ENCODE measurements around the gene CFB.

The CFB gene

DNA sequence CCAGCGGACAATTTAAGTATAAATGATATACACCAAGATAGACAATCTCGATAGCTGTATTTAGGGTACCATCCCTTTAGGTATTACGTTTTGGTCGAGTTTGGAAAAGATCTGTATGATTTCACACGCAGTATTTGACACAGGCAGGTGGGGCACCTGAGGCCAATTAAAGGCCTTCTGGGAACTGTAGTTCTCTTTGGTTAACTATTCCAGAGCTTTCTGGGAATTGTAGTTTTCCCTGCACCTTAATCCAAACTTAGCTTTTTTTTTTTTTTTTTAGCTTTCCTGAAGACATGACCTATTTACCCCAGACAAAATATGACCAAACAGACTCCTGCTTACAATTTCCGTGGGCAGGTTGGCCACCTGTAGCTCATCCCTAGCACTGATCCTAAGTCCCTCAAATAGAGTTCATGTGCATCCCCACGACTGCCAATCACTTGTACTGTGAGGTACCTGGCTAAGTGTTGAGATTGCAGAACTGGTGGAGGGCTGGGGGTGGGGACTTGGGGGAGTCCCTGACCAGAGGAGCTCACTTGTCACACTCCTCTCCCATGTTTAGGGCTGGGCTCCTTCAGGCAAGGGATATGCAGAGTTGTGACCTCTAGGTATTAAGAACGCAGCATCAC, 47.4 kb upstream of the CFB start (continued):
- TF ChIP-seq, protein P1, sequence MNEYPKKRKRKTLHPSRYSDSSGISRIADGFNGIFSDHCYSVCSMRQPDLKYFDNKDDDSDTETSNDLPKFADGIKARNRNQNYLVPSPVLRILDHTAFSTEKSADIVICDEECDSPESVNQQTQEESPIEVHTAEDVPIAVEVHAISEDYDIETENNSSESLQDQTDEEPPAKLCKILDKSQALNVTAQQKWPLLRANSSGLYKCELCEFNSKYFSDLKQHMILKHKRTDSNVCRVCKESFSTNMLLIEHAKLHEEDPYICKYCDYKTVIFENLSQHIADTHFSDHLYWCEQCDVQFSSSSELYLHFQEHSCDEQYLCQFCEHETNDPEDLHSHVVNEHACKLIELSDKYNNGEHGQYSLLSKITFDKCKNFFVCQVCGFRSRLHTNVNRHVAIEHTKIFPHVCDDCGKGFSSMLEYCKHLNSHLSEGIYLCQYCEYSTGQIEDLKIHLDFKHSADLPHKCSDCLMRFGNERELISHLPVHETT (tag by site-specific recombination; IDR thresholded peaks at IDR 0.05), result peak; percentile 11; the same call in 1 of the 2 replicates
- no peak for TF ChIP-seq ZNF266 (tag by site-specific recombination; IDR thresholded peaks at IDR 0.05; ENCODE audit: low read depth)
- TF ChIP-seq, protein P2, sequence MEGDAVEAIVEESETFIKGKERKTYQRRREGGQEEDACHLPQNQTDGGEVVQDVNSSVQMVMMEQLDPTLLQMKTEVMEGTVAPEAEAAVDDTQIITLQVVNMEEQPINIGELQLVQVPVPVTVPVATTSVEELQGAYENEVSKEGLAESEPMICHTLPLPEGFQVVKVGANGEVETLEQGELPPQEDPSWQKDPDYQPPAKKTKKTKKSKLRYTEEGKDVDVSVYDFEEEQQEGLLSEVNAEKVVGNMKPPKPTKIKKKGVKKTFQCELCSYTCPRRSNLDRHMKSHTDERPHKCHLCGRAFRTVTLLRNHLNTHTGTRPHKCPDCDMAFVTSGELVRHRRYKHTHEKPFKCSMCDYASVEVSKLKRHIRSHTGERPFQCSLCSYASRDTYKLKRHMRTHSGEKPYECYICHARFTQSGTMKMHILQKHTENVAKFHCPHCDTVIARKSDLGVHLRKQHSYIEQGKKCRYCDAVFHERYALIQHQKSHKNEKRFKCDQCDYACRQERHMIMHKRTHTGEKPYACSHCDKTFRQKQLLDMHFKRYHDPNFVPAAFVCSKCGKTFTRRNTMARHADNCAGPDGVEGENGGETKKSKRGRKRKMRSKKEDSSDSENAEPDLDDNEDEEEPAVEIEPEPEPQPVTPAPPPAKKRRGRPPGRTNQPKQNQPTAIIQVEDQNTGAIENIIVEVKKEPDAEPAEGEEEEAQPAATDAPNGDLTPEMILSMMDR (tag by site-specific recombination; IDR thresholded peaks at IDR 0.05), result no peak
- TF ChIP-seq, protein P3, sequence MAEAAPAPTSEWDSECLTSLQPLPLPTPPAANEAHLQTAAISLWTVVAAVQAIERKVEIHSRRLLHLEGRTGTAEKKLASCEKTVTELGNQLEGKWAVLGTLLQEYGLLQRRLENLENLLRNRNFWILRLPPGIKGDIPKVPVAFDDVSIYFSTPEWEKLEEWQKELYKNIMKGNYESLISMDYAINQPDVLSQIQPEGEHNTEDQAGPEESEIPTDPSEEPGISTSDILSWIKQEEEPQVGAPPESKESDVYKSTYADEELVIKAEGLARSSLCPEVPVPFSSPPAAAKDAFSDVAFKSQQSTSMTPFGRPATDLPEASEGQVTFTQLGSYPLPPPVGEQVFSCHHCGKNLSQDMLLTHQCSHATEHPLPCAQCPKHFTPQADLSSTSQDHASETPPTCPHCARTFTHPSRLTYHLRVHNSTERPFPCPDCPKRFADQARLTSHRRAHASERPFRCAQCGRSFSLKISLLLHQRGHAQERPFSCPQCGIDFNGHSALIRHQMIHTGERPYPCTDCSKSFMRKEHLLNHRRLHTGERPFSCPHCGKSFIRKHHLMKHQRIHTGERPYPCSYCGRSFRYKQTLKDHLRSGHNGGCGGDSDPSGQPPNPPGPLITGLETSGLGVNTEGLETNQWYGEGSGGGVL (tag by site-specific recombination; IDR thresholded peaks at IDR 0.05), result no peak
- no peak for TF ChIP-seq ZNF600 (tag by site-specific recombination; IDR thresholded peaks at IDR 0.05)
- TF ChIP-seq ZBTB21 (tag by site-specific recombination; IDR thresholded peaks at IDR 0.05), result no peak
- TF ChIP-seq ZNF202 (tag by site-specific recombination; IDR thresholded peaks at IDR 0.05; ENCODE audit: borderline replicate concordance), result no peak
- peak; percentile 18; the same call in 1 of the 2 replicates for TF ChIP-seq REPIN1 (tag by site-specific recombination; IDR thresholded peaks at IDR 0.05; ENCODE audit: low read depth)
- TF ChIP-seq, protein P4, sequence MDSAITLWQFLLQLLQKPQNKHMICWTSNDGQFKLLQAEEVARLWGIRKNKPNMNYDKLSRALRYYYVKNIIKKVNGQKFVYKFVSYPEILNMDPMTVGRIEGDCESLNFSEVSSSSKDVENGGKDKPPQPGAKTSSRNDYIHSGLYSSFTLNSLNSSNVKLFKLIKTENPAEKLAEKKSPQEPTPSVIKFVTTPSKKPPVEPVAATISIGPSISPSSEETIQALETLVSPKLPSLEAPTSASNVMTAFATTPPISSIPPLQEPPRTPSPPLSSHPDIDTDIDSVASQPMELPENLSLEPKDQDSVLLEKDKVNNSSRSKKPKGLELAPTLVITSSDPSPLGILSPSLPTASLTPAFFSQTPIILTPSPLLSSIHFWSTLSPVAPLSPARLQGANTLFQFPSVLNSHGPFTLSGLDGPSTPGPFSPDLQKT (IDR thresholded peaks at IDR 0.05; ENCODE audit: borderline replicate concordance, low read depth, low read length), result no peak
- TF ChIP-seq, protein P5, sequence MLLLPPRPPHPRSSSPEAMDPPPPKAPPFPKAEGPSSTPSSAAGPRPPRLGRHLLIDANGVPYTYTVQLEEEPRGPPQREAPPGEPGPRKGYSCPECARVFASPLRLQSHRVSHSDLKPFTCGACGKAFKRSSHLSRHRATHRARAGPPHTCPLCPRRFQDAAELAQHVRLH (tag by site-specific recombination; IDR thresholded peaks at IDR 0.05), result no peak
- TF ChIP-seq SP3 (tag by site-specific recombination; IDR thresholded peaks at IDR 0.05), result peak; percentile 76
- peak; percentile 83 for TF ChIP-seq ZNF394 (tag by site-specific recombination; IDR thresholded peaks at IDR 0.05; ENCODE audit: borderline replicate concordance)
- TF ChIP-seq ZFP41 (tag by site-specific recombination; IDR thresholded peaks at IDR 0.05; ENCODE audit: borderline replicate concordance), result no peak
- TF ChIP-seq SP2 (tag by site-specific recombination; IDR thresholded peaks at IDR 0.05), result no peak; the same call in 1 of the 2 replicates
- TF ChIP-seq, protein P6, sequence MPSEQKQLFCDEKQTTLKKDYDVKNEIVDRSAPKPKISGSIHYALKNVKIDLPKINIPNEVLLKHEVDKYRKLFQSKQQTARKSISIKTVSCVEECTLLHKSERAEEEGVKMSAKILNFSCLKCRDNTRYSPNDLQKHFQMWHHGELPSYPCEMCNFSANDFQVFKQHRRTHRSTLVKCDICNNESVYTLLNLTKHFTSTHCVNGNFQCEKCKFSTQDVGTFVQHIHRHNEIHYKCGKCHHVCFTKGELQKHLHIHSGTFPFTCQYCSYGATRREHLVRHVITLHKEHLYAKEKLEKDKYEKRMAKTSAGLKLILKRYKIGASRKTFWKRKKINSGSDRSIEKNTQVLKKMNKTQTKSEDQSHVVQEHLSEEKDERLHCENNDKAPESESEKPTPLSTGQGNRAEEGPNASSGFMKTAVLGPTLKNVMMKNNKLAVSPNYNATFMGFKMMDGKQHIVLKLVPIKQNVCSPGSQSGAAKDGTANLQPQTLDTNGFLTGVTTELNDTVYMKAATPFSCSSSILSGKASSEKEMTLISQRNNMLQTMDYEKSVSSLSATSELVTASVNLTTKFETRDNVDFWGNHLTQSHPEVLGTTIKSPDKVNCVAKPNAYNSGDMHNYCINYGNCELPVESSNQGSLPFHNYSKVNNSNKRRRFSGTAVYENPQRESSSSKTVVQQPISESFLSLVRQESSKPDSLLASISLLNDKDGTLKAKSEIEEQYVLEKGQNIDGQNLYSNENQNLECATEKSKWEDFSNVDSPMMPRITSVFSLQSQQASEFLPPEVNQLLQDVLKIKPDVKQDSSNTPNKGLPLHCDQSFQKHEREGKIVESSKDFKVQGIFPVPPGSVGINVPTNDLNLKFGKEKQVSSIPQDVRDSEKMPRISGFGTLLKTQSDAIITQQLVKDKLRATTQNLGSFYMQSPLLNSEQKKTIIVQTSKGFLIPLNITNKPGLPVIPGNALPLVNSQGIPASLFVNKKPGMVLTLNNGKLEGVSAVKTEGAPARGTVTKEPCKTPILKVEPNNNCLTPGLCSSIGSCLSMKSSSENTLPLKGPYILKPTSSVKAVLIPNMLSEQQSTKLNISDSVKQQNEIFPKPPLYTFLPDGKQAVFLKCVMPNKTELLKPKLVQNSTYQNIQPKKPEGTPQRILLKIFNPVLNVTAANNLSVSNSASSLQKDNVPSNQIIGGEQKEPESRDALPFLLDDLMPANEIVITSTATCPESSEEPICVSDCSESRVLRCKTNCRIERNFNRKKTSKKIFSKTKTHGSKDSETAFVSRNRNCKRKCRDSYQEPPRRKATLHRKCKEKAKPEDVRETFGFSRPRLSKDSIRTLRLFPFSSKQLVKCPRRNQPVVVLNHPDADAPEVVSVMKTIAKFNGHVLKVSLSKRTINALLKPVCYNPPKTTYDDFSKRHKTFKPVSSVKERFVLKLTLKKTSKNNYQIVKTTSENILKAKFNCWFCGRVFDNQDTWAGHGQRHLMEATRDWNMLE (tag by site-specific recombination; conservative IDR thresholded peaks at IDR 0.05; ENCODE audit: low read depth), result 0 out of 2 replicates have a peak, but pooled peaks have one; percentile 11
- TF ChIP-seq TCF7L2 (IDR thresholded peaks at IDR 0.05; ENCODE audit: borderline replicate concordance, low read depth, low read length), result no peak
- TF ChIP-seq ZNF629 (tag by site-specific recombination; IDR thresholded peaks at IDR 0.05), result no peak
- TF ChIP-seq, protein P7, sequence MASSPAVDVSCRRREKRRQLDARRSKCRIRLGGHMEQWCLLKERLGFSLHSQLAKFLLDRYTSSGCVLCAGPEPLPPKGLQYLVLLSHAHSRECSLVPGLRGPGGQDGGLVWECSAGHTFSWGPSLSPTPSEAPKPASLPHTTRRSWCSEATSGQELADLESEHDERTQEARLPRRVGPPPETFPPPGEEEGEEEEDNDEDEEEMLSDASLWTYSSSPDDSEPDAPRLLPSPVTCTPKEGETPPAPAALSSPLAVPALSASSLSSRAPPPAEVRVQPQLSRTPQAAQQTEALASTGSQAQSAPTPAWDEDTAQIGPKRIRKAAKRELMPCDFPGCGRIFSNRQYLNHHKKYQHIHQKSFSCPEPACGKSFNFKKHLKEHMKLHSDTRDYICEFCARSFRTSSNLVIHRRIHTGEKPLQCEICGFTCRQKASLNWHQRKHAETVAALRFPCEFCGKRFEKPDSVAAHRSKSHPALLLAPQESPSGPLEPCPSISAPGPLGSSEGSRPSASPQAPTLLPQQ (tag by site-specific recombination; IDR thresholded peaks at IDR 0.05), result no peak
- no peak for TF ChIP-seq ZNF146 (tag by site-specific recombination; IDR thresholded peaks at IDR 0.05)
- TF ChIP-seq ZNF701 (tag by site-specific recombination; IDR thresholded peaks at IDR 0.05), result no peak
- TF ChIP-seq ZNF114 (tag by site-specific recombination; IDR thresholded peaks at IDR 0.05), result no peak
- peak; percentile 99 for TF ChIP-seq ZNF335 (tag by site-specific recombination; conservative IDR thresholded peaks at IDR 0.05)
- peak; percentile 42; the same call in 1 of the 2 replicates for TF ChIP-seq ZBTB48 (tag by site-specific recombination; IDR thresholded peaks at IDR 0.05)
- peak; percentile 44; the same call in 1 of the 2 replicates for TF ChIP-seq ZSCAN23 (tag by site-specific recombination; IDR thresholded peaks at IDR 0.05)
- TF ChIP-seq ZNF510 (tag by site-specific recombination; IDR thresholded peaks at IDR 0.05; ENCODE audit: insufficient replicate concordance), result no peak
- no peak for TF ChIP-seq ZBTB1 (tag by site-specific recombination; IDR thresholded peaks at IDR 0.05)
- no peak for TF ChIP-seq ZNF211 (tag by site-specific recombination; IDR thresholded peaks at IDR 0.05; ENCODE audit: low read depth)

Data from HEK293 (cell line).